Neural cell (in vitro differentiated cells): ENCODE measurements around the gene PLCH1. TPM values are rescaled to one million over a fixed set of nuclear protein-coding genes. Genes with fewer than 3 reads are reported as not detected.

ENCODE experiments used
- H2AFZ ChIP-seq: fragments of 200-600, 300-800 bp; sonication (generic), shearing (Covaris generic); 2 replicates; pipeline ENCODE4 v1.6.0; 2014; ENCODE audit warnings: low read depth, mild to moderate bottlenecking, antibody characterized with exemption, low read length, moderate library complexity
- H3F3A ChIP-seq: fragments of 200-600 bp; shearing (Covaris generic); 2 replicates; pipeline ENCODE4 v1.6.1; 2016; ENCODE audit warnings: mild to moderate bottlenecking, moderate library complexity, mixed read lengths, antibody characterized with exemption, low read length; ENCODE audit not compliant: insufficient read depth, poor library complexity, severe bottlenecking
- H3K27ac ChIP-seq: fragments of 200-600, 300-800 bp; sonication (generic), shearing (Covaris generic); 2 replicates; pipeline ENCODE4 v1.5.1; 2014; ENCODE audit warnings: mild to moderate bottlenecking, low read length, moderate library complexity
- H3K27me3 ChIP-seq: fragments of 300-800, 200-600 bp; sonication (generic), shearing (Covaris generic); 2 replicates; pipeline ENCODE4 v1.6.0; 2014; ENCODE audit warnings: mild to moderate bottlenecking, low read depth, low read length, moderate library complexity; ENCODE audit not compliant: insufficient read depth
- H3K36me3 ChIP-seq: fragments of 300-800, 200-600 bp; sonication (generic), shearing (Covaris generic); 2 replicates; pipeline ENCODE4 v1.5.1; 2014; ENCODE audit warnings: mild to moderate bottlenecking, antibody characterized with exemption, low read length, moderate library complexity; ENCODE audit not compliant: insufficient read depth
- H3K4me2 ChIP-seq: fragments of 300-800, 200-600 bp; sonication (generic), shearing (Covaris generic); 2 replicates; pipeline ENCODE4 v1.6.0; 2014; ENCODE audit warnings: mild to moderate bottlenecking, low read length
- H3K4me3 ChIP-seq: fragments of 300-800, 200-600 bp; sonication (generic), shearing (Covaris generic); 2 replicates; pipeline ENCODE4 v1.5.1; 2014; ENCODE audit warnings: mild to moderate bottlenecking, low read length, moderate library complexity
- H3K79me2 ChIP-seq: fragments of 200-600 bp; shearing (Covaris generic); replicated peaks from 2 replicates; pipeline ENCODE4 v1.6.0; 2014; ENCODE audit warnings: mild to moderate bottlenecking, low read length, moderate library complexity; ENCODE audit not compliant: insufficient read depth
- H3K9ac ChIP-seq: fragments of 300-800, 200-600 bp; sonication (generic), shearing (Covaris generic); 2 replicates; pipeline ENCODE4 v1.6.1; 2016; ENCODE audit warnings: mild to moderate bottlenecking, low read length, mixed read lengths
- H3K9me2 ChIP-seq: fragments of 200-600 bp; shearing (Covaris generic); 2 replicates; pipeline ENCODE4 v1.6.1; 2016; ENCODE audit warnings: mild to moderate bottlenecking, low read length, mixed read lengths; ENCODE audit not compliant: insufficient read depth
- H3K9me3 ChIP-seq: fragments of 200-600, 300-800 bp; sonication (generic), shearing (Covaris generic); 2 replicates; pipeline ENCODE4 v1.6.1; 2016; ENCODE audit warnings: mild to moderate bottlenecking, mixed run types, low read length, moderate library complexity, mixed read lengths
- H4K20me1 ChIP-seq: fragments of 200-600 bp; shearing (Covaris generic); 2 replicates; pipeline ENCODE4 v1.6.1; 2016; ENCODE audit warnings: mild to moderate bottlenecking, mixed run types; ENCODE audit not compliant: insufficient read depth
- CTCF ChIP-seq: fragments of 450-650 bp; IDR thresholded peaks from 2 replicates; pipeline ENCODE4 v1.5.1; 2014; ENCODE audit warnings: antibody characterized with exemption, mild to moderate bottlenecking, moderate library complexity; ENCODE audit not compliant: poor library complexity, severe bottlenecking
- EP300 ChIP-seq: fragments of 450-650 bp; conservative IDR thresholded peaks from 2 replicates; pipeline ENCODE4 v1.6.1; 2014; ENCODE audit warnings: antibody characterized with exemption, mild to moderate bottlenecking, moderate library complexity; ENCODE audit not compliant: poor library complexity, severe bottlenecking
- EZH2 ChIP-seq: fragments of 200-600, 300-800 bp; shearing (Covaris generic), sonication (generic); IDR thresholded peaks from 2 replicates; pipeline ENCODE4 v1.6.1; 2014; ENCODE audit warnings: antibody characterized with exemption, low read length, borderline replicate concordance, mild to moderate bottlenecking; ENCODE audit not compliant: insufficient read depth, poor library complexity, severe bottlenecking
- MXI1 ChIP-seq: fragments of 450-650 bp; conservative IDR thresholded peaks from 2 replicates; pipeline ENCODE4 v1.6.1; 2014; ENCODE audit warnings: antibody characterized with exemption, mild to moderate bottlenecking; ENCODE audit not compliant: poor library complexity, severe bottlenecking
- POLR2AphosphoS5 ChIP-seq: IDR thresholded peaks from 2 replicates; pipeline ENCODE4 v1.6.1; 2012
- RAD21 ChIP-seq: fragments of 450-650 bp; conservative IDR thresholded peaks from 2 replicates; pipeline ENCODE4 v1.6.1; 2014; ENCODE audit warnings: antibody characterized with exemption, mild to moderate bottlenecking, moderate library complexity
- REST ChIP-seq: IDR thresholded peaks from 2 replicates; pipeline ENCODE4 v1.6.1; 2012; ENCODE audit warnings: borderline replicate concordance
- SMC3 ChIP-seq: fragments of 450-650 bp; conservative IDR thresholded peaks from 2 replicates; pipeline ENCODE4 v1.6.1; 2014; ENCODE audit warnings: antibody characterized with exemption, mild to moderate bottlenecking, moderate library complexity; ENCODE audit not compliant: poor library complexity
- TAF1 ChIP-seq: IDR thresholded peaks from 2 replicates; pipeline ENCODE4 v1.6.1; 2012; ENCODE audit warnings: low read depth
- polyA plus RNA-seq: library from polyadenylated mRNA; depleted of rRNA; stranded (reverse); fragments of >200 nt; gene quantifications from 2 replicates; pipeline ENCODE4 v1.2.3, GENCODE V29; 2014

The PLCH1 gene
- polyA plus RNA-seq, 1 donor from 2014 or later, result 13.5 TPM

- H3K4me3 ChIP-seq, result peak overlapping the region; percentile 12
- no peaks in the 10 kb centered on the region for H3K9me3 ChIP-seq
- TF ChIP-seq EP300 (peak; percentile 43), EZH2 (no peak), REST (no peak), SMC3 (no peak)
- peak overlapping the region; percentile 17 for H3K4me2 ChIP-seq
- H2AFZ ChIP-seq, result no peak overlapping the region
- peak overlapping the region; percentile 4 for H3K27ac ChIP-seq
- peaks cover 26% of the 10 kb centered on the region for H3K79me2 ChIP-seq
- H3K9ac ChIP-seq, result no peak overlapping the region
- no peaks in the 10 kb centered on the region for H3F3A ChIP-seq
- H3K9me2 ChIP-seq, result no peaks in the 10 kb centered on the region
- no peaks in the 10 kb centered on the region for H4K20me1 ChIP-seq
- no peaks in the 10 kb centered on the region for H3K27me3 ChIP-seq
- H3K36me3 ChIP-seq, result no peaks in the 10 kb centered on the region
Measured at GRCh38 chr3:155682426-155683343, 62.2 kb downstream of the PLCH1 start.

- no peaks in the 10 kb centered on the region for H3K27me3 ChIP-seq
- H3K36me3 ChIP-seq, result no peaks in the 10 kb centered on the region
- no peaks in the 10 kb centered on the region for H3K9me2 ChIP-seq
- peak overlapping the region; percentile 3 for H3K9ac ChIP-seq
- TF ChIP-seq RAD21 (no peak), CTCF (no peak), TAF1 (no peak), EP300 (no peak), SMC3 (no peak), EZH2 (no peak), POLR2AphosphoS5 (peak; percentile 45), MXI1 (no peak), REST (peak; percentile 27)
- peaks cover 16% of the 10 kb centered on the region for H3K79me2 ChIP-seq
- H2AFZ ChIP-seq, result no peak overlapping the region
- peak overlapping the region; percentile 41 for H3K4me2 ChIP-seq
- peak overlapping the region; percentile 63 for H3K27ac ChIP-seq
- peak overlapping the region; percentile 43 for H3K4me3 ChIP-seq
- H4K20me1 ChIP-seq, result no peaks in the 10 kb centered on the region
- H3F3A ChIP-seq, result peaks cover 5% of the 10 kb centered on the region
- H3K9me3 ChIP-seq, result no peaks in the 10 kb centered on the region
Measured at GRCh38 chr3:155676252-155676981, 68.5 kb downstream of the PLCH1 start.
